HL-60 (cell line): ENCODE data around the gene GCK.
A peak's percentile ranks its signal among the peaks of the same experiment; 100 is the strongest.
"Not testable (repeated sequence)": the region's sequence is repeated elsewhere in the genome, so short reads cannot be mapped to it uniquely, and the experiment has no call there.

Experiments
- DNase-seq, 2 experiments: peaks; one replicate each; pipeline ENCODE4 v3.0.0-alpha.2; 2010 to 2020; ENCODE audit warnings: low read depth in 1 of 2, low spot score in 1 of 2
- H3K27ac ChIP-seq: fragments of 250-450 bp; sonication (Bioruptor Pico); replicated peaks from 2 replicates; pipeline ENCODE4 v1.5.1; 2020; ENCODE audit warnings: mild to moderate bottlenecking, moderate library complexity
- H3K27me3 ChIP-seq: fragments of 250-450 bp; sonication (Bioruptor Pico); 2 replicates; pipeline ENCODE4 v1.5.1; 2021; ENCODE audit warnings: mild to moderate bottlenecking, moderate library complexity; ENCODE audit not compliant: insufficient read depth, poor library complexity, severe bottlenecking
- H3K4me3 ChIP-seq: replicated peaks from 2 replicates; pipeline ENCODE4 v1.5.1; 2011; ENCODE audit warnings: mild to moderate bottlenecking, control low read depth, low read length; ENCODE audit not compliant: insufficient read depth
- GABPA ChIP-seq: IDR thresholded peaks from 2 replicates; pipeline ENCODE4 v1.6.1; 2012; ENCODE audit warnings: low read depth
- POLR2AphosphoS5 ChIP-seq: IDR thresholded peaks from 2 replicates; pipeline ENCODE4 v1.6.1; 2012; ENCODE audit warnings: low read depth
- REST ChIP-seq: IDR thresholded peaks from 2 replicates; pipeline ENCODE4 v1.6.1; 2012; ENCODE audit warnings: low read depth; ENCODE audit not compliant: insufficient replicate concordance
- SPI1 ChIP-seq: IDR thresholded peaks from 2 replicates; pipeline ENCODE4 v1.6.1; 2012; ENCODE audit warnings: low read depth, mild to moderate bottlenecking, borderline replicate concordance
- TF ChIP-seq, protein P1 (sequence below): IDR thresholded peaks from one replicate; pipeline ENCODE4 v1.5.1; 2011; ENCODE audit warnings: low read length, control low read depth, inconsistent platforms; ENCODE audit not compliant: insufficient read depth

Gene GCK

GRCh38 chr7:44172352-44172751, 16.9 kb downstream of the GCK start:
- no peak for DNase-seq
- TF ChIP-seq GABPA (no peak), POLR2AphosphoS5 (no peak), REST (no peak), SPI1 (no peak)
- TF ChIP-seq, protein P1, sequence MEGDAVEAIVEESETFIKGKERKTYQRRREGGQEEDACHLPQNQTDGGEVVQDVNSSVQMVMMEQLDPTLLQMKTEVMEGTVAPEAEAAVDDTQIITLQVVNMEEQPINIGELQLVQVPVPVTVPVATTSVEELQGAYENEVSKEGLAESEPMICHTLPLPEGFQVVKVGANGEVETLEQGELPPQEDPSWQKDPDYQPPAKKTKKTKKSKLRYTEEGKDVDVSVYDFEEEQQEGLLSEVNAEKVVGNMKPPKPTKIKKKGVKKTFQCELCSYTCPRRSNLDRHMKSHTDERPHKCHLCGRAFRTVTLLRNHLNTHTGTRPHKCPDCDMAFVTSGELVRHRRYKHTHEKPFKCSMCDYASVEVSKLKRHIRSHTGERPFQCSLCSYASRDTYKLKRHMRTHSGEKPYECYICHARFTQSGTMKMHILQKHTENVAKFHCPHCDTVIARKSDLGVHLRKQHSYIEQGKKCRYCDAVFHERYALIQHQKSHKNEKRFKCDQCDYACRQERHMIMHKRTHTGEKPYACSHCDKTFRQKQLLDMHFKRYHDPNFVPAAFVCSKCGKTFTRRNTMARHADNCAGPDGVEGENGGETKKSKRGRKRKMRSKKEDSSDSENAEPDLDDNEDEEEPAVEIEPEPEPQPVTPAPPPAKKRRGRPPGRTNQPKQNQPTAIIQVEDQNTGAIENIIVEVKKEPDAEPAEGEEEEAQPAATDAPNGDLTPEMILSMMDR, result no peak
- no peak overlapping the region for H3K4me3 ChIP-seq
- no peak overlapping the region for H3K27ac ChIP-seq
- no peaks in the 10 kb centered on the region for H3K27me3 ChIP-seq

DNA sequence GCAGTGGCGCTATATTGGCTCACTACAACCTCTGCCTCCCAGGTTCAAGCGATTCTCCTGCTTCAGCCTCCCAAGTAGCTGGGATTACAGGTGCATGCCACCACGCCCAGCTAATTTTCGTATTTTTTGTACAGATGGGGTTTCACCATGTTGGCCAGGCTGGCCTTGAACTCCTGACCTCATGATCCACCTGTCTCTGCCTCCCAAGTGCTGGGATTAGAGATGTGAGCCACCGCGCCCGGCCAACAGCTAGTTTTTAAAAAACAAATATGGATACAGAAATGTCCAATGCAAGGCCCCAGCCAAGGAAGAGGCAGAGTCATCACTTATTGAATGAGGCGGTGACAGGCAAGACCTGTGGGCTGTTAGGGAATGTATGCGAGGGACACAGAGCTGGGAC, 17.3 kb downstream of the GCK start:
- not testable (repeated sequence) for H3K27ac ChIP-seq

GRCh38 chr7:44167920-44168319, 21.3 kb downstream of the GCK start:
- TF ChIP-seq REST, result no peak
- no peak for TF ChIP-seq POLR2AphosphoS5
- TF ChIP-seq GABPA, result no peak
- peak; percentile 12; the same call in 1 of the 2 replicates for TF ChIP-seq SPI1
- TF ChIP-seq, protein P1, result no peak

More for the DNA sequence above, 17.3 kb downstream of the GCK start:
- not testable (repeated sequence) for DNase-seq, H3K4me3 ChIP-seq, H3K27me3 ChIP-seq

DNA sequence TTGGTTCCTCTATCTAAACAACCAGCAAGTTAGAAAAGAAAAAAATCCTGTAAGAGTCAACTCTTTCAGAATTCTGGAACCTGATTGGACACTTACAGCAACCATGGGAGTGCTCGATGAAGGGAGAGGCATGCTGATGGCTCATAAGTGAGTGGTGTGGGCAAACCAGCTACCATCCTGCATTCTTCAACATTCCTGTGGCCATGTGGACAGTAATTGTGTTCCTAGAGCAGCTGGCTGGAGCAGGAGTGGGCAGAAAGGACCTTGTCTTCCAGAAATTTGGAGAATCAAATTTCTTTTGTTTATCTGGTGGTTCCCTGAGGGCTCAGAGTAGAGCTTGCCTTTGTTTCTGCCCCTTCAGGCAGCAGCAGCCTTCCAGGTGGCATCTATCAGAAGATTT, 25.6 kb downstream of the GCK start:
- no peak for DNase-seq
- Histone ChIP-seq H3K27ac (no peak overlapping the region), H3K27me3 (no peaks in the 10 kb centered on the region), H3K4me3 (no peak overlapping the region)
- TF ChIP-seq SPI1 (no peak), POLR2AphosphoS5 (no peak)

More at GRCh38 chr7:44167920-44168319, 21.3 kb downstream of the GCK start:
- DNase-seq, result peak in 1 of 2 experiments; percentile 22
- H3K4me3 ChIP-seq, result no peak overlapping the region
- no peaks in the 10 kb centered on the region for H3K27me3 ChIP-seq
- H3K27ac ChIP-seq, result no peak overlapping the region

- Histone ChIP-seq H3K27ac (no peak overlapping the region), H3K27me3 (no peaks in the 10 kb centered on the region), H3K4me3 (no peak overlapping the region)
- no peak for DNase-seq
- TF ChIP-seq, protein P1, result no peak
Measured at GRCh38 chr7:44162785-44163395, 26.3 kb downstream of the GCK start.
